GM18498 (cell line): Measurements from ENCODE around the gene KCNH1.

Experiments used
- ATAC-seq: cut with Tn5 transposase; IDR thresholded peaks from one replicate; pipeline ENCODE4 v1.9.1; 2021; ENCODE audit warnings: mild to moderate bottlenecking, moderate library complexity; ENCODE audit not compliant: unreplicated experiment

The KCNH1 gene

GRCh38 chr1:210817385-210818275, 316.3 kb downstream of the KCNH1 start:
- no peak for ATAC-seq

DNA sequence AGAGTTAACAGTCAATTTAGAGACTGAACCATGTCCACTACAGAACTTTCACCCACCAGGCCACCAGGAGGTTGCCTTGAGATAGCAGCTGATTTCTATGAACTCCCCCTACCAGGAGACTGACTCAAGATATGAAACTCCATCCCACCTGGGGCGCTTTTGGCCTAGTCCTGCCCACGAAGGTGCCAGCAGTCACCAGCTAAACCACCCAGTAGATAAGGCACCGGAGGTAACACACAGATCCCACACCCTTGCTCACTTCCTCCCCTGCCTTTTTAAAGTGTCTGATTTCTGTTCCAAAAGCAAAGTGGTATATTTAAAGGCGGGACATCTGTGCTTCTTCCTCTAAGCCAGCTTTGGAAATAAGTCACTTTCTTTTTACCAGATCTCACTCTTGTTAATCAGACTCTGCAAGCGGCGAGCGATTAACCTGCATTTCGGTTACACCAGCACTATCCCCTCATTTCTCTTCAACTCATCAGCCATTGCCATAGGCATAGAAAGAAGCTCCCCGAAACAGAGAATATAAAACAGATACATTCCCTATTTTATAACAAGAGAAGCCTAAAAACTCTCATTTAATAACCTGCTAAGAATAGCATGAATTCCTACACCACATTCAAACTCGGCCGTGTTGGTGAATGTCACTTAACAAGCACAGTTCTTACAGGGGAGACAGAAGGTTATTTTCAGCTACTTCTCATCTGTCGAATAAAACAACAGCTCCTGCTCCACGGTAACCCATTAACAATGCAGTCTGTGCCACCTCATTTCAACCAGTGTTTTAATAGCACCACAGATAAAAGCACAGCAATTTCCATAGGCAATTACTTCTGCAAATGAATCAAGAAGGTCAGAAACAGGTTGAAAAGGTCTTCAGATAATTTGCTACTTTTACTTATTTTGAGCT, 318.1 kb downstream of the KCNH1 start:
- no peak for ATAC-seq

GRCh38 chr1:210814382-210815123, 319.4 kb downstream of the KCNH1 start:
- no peak for ATAC-seq

DNA sequence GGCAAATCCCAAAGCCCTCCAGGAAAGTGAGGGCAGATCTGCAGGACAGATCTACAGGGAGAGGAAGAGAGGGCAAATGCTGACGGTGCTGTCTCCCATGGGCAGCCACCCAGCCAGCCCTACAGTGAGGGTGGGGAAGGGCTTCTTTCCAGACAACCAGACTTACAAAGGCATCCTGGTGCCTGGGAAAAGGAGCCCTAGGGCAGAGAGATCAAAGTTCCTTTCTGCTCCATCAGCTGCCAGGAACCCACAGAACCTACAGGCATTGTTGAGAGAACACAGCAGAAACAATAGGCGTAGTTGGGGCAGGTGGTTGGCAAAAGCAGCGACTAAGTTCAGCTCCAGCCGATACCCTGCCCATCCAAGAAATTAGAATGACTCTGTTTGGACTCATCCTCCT, 332.4 kb downstream of the KCNH1 start:
- no peak for ATAC-seq

GRCh38 chr1:210800756-210801155, 333.2 kb downstream of the KCNH1 start:
- no peak for ATAC-seq

DNA sequence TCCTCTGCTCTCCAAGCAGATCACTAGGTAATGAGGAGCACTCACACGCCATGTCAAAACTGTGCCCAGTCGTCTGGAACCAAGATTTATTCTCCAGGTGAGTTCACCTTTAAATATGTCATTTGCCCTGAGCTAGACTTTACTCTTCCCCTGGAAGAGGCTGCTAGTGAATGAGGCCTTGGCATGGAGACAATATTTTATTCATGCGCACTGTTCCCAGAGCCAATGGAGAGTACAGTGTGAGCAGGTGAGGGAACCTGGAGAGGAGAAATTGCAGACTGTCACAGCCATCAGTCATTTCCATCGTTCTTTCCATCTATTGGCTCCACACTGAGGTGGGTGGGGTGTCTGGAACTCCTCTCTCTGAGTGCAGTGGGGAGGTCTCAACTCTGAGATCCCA, 333.6 kb downstream of the KCNH1 start:
- ATAC-seq, result no peak

DNA sequence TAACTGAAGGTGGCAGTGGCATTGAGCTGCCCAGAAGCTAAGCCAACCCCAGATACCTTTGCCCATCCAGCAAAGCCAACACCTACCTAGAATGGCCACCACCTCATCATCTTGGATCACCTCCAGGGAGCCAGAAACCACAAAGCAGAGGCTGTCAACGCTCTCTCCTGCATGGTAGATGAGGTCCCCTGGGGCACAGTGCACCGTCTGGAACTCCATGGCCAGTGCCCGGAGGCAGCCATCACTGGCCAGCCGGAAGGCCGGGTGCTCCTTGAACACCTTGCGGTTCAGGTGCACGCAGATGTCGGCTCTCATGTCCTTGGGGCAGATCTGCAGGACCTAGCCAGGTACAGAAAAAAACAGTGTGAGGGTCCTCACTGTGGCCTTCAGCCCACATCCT, 336.5 kb downstream of the KCNH1 start:
- no peak for ATAC-seq

GRCh38 chr1:210796421-210796820, 337.5 kb downstream of the KCNH1 start:
- no peak for ATAC-seq

- no peak for ATAC-seq
Observed at GRCh38 chr1:210794445-210794844, 339.5 kb downstream of the KCNH1 start.

GRCh38 chr1:210792250-210793102, 341.5 kb downstream of the KCNH1 start:
- no peak for ATAC-seq

DNA sequence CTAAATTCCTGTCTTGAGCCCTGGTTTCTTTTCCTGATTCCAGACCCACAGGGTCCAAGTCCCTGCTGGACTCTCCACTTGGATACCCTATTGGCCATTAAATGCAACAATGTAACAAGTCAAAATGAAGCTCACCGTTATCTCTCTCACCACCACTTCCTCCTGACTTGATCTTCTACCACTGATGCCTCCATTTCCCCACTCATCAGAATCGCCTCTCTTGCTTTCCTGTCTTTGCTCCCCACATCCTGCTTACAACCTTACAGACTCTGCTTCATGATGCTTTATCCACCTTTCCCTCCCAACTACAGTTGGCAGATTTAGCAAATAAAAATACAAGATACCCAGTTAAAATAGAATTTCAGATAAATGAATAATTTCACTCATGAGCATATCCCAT, 343.8 kb downstream of the KCNH1 start:
- ATAC-seq, result no peak

- no peak for ATAC-seq
Observed at GRCh38 chr1:210787800-210788199, 346.1 kb downstream of the KCNH1 start.

DNA sequence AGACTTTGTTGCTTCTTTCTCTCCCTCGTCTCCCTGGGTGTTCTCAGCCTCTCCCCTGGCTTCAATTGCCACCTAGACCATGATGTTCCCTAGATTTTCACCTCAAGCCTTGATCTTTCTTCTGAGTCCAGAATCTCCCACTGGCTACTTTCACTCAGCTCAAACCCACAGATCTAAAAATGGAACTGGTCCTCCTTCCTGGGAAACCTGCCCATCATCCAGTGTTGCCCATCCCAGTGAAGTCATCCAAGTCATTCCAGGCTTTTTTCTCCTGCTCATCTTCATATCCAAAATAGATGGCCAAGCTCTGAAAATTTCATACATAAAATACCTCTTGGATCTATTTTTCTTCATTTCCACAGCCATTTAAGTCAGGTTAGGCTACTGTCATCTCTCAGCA, 347.4 kb downstream of the KCNH1 start:
- ATAC-seq, result no peak

- ATAC-seq, result no peak
Observed at GRCh38 chr1:210783925-210784324, 350.0 kb downstream of the KCNH1 start.

DNA sequence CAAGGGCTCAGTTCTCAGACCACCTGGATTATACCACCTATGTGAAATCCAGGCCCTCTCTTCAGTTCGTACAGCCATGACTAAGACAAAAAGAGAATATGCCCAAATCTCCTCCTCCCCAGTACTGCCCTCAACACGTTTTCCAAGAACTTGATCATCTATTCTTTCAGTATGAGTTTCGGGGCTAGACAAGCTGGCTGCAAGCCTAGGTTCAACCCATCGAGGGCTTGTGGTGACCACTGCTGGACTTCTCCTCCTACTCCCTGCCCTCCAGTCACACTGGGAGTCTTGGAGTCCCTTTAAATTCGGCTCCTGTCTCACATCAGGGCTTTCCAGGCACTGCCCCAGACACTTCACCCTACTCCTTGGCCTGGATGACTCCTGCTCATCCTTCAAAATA, 352.3 kb downstream of the KCNH1 start:
- no peak for ATAC-seq

- no peak for ATAC-seq
Observed at GRCh38 chr1:210779269-210779668, 354.7 kb downstream of the KCNH1 start.

DNA sequence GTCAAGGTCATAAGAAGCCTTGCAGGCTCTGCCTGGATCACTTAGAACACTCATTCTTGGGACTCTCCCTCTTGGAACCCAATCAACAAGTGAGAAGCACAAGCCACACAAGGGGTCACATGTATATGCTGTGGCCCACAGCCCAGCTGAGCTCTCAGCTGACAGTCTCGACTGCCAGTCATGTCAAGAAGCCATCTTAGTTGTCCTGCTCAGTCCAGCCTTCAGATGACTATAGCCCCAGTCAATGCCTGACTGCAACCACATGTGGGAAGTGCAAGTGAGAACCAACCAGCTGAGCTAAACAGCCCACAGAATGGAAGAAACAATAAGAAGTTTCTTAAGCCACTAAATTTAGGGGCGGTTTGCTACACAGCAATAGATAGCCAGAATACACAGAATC, 356.0 kb downstream of the KCNH1 start:
- ATAC-seq, result no peak

DNA sequence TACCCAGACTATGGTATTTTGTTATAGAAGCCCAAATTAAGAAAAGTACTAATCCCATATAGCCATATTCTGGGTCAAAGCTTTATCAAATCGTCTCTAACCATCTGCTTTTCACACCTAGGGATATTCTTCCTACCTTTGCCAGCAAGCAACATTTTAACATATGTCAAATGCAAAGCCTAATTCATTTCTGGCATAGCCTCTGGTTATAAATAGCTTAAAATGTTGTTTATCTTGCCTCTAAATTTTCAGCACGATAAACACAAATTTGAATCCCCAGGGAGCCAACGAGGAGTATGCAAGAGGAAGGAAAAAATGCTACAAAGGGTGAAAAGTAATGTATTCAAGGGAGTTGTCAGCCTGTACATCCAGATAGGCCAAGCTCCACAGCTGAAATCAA, 357.2 kb downstream of the KCNH1 start:
- no peak for ATAC-seq

DNA sequence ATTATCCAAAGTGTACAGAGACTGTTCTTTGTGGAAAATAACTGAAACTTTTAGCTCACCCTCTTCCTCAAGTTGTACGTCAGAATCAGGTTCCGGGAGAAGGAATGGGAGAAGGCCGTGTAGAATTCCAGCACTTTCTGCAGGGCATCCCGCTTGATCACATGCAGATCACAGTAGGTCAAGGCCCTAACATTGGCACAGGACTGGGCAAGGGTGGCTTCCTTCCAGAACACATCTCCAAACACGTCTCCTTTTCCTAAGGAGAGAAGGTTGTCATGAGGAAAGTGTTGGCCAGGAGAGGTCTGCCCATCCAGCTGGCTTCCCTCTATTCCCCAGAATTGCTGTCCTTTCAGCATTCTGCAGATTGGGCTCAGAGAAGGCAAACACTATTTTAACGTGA, 358.7 kb downstream of the KCNH1 start:
- ATAC-seq, result no peak

DNA sequence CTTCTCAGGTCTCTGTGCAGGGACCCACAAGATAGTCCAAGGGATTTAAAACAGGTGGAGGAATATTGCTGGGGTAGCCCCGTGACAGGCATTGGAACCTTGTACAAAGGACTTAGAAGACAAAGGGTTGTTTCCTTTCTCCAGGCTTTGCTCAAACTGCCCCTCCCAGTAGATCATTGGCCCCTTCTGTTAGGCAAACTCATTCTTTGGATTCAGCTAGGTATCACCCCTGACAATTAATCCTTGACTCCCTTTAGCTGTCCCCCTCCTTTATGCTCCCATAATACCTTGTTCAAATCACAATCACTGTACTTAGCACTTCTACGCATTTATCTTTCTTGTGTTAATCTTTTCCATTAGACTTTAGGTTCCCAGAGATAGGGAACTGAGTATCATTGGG, 360.5 kb downstream of the KCNH1 start:
- no peak for ATAC-seq
